Liver (tissue), 9 donors: ENCODE results near the gene ENOX1. TPM values are rescaled to one million over a fixed set of nuclear protein-coding genes. Genes with fewer than 3 reads are reported as not detected.

Experiments used
- DNase-seq: peaks from one replicate; pipeline ENCODE4 v3.0.0-alpha.2; 2017; ENCODE audit warnings: low spot score
- H3K27ac ChIP-seq, 2 donors: one replicate each; pipeline ENCODE4 v1.7.0; 2013; ENCODE audit warnings: inconsistent platforms in 2 of 2, low read length in 2 of 2, control low read depth in 1 of 2, low read depth in 1 of 2, mild to moderate bottlenecking in 1 of 2
- H3K27me3 ChIP-seq, 4 donors: one replicate each; pipeline versions ENCODE4 v1.6.1 to v1.7.0; 2013; ENCODE audit warnings: low read length in 3 of 4, inconsistent platforms in 1 of 4, mild to moderate bottlenecking in 1 of 4, moderate library complexity in 1 of 4; ENCODE audit not compliant: control insufficient read depth in 4 of 4, insufficient read depth in 4 of 4
- H3K36me3 ChIP-seq, 4 donors: one replicate each; pipeline versions ENCODE4 v1.6.1 to v1.7.0; 2013; ENCODE audit warnings: low read length in 3 of 4, mild to moderate bottlenecking in 3 of 4, low read depth in 1 of 4, moderate library complexity in 1 of 4; ENCODE audit not compliant: control insufficient read depth in 4 of 4, insufficient read depth in 3 of 4
- H3K4me1 ChIP-seq, 4 donors: one replicate each; pipeline versions ENCODE4 v1.6.1 to v1.7.0; 2013; ENCODE audit warnings: low read length in 3 of 4, mild to moderate bottlenecking in 3 of 4, moderate library complexity in 1 of 4; ENCODE audit not compliant: control insufficient read depth in 4 of 4, insufficient read depth in 4 of 4
- H3K4me3 ChIP-seq, 3 donors: one replicate each; pipeline versions ENCODE4 v1.6.1 to v1.7.0; 2013; ENCODE audit warnings: low read length in 3 of 3, control low read depth in 1 of 3, low read depth in 1 of 3, mild to moderate bottlenecking in 1 of 3
- H3K9ac ChIP-seq, 2 donors: one replicate each; pipeline ENCODE4 v1.7.0; 2013; ENCODE audit warnings: low read length in 2 of 2, mild to moderate bottlenecking in 2 of 2, moderate library complexity in 2 of 2, control low read depth in 1 of 2, low read depth in 1 of 2
- H3K9me3 ChIP-seq, 4 donors: one replicate each; pipeline versions ENCODE4 v1.6.1 to v1.7.0; 2013; ENCODE audit warnings: low read length in 3 of 4; ENCODE audit not compliant: control insufficient read depth in 4 of 4
- ATF3 ChIP-seq: IDR thresholded peaks from 2 replicates; pipeline ENCODE4 v1.6.1; 2016; ENCODE audit warnings: antibody characterized with exemption
- EGR1 ChIP-seq, 2 donors: IDR thresholded peaks; 2 replicates each; pipeline ENCODE4 v1.6.1; 2016 to 2018; ENCODE audit warnings: antibody characterized with exemption in 2 of 2, low read depth in 2 of 2
- FOXA1 ChIP-seq: IDR thresholded peaks from 2 replicates; pipeline ENCODE4 v1.6.1; 2016; ENCODE audit warnings: antibody characterized with exemption
- FOXA2 ChIP-seq: IDR thresholded peaks from 2 replicates; pipeline ENCODE4 v1.6.1; 2016; ENCODE audit warnings: antibody characterized with exemption
- GABPA ChIP-seq, 2 donors: IDR thresholded peaks in 1 of 2; conservative IDR thresholded peaks in 1 of 2; 2 replicates each; pipeline ENCODE4 v1.6.1; 2016; ENCODE audit warnings: antibody characterized with exemption in 2 of 2, mild to moderate bottlenecking in 1 of 2, moderate library complexity in 1 of 2
- HNF4A ChIP-seq, 2 donors: conservative IDR thresholded peaks; 2 replicates each; pipeline ENCODE4 v1.6.1; 2016; ENCODE audit warnings: antibody characterized with exemption in 2 of 2, mild to moderate bottlenecking in 2 of 2
- HNF4G ChIP-seq: IDR thresholded peaks from 2 replicates; pipeline ENCODE4 v1.6.1; 2016; ENCODE audit warnings: antibody characterized with exemption
- JUND ChIP-seq, 2 donors: IDR thresholded peaks; 2 replicates each; pipeline ENCODE4 v1.6.1; 2016; ENCODE audit warnings: antibody characterized with exemption in 2 of 2
- NR2F2 ChIP-seq: IDR thresholded peaks from 2 replicates; pipeline ENCODE4 v1.6.1; 2016; ENCODE audit warnings: antibody characterized with exemption
- RAD21 ChIP-seq, 2 donors: IDR thresholded peaks; 2 replicates each; pipeline ENCODE4 v1.6.1; 2016; ENCODE audit warnings: antibody characterized with exemption in 2 of 2, mild to moderate bottlenecking in 2 of 2
- RXRA ChIP-seq, 2 donors: IDR thresholded peaks; 2 replicates each; pipeline ENCODE4 v1.6.1; 2017 to 2018; ENCODE audit warnings: antibody characterized with exemption in 2 of 2, mild to moderate bottlenecking in 1 of 2
- SP1 ChIP-seq: IDR thresholded peaks from 2 replicates; pipeline ENCODE4 v1.6.1; 2018; ENCODE audit warnings: antibody characterized with exemption, mild to moderate bottlenecking
- TAF1 ChIP-seq: conservative IDR thresholded peaks from 2 replicates; pipeline ENCODE4 v1.6.1; 2016; ENCODE audit warnings: antibody characterized with exemption, mild to moderate bottlenecking
- YY1 ChIP-seq: IDR thresholded peaks from 2 replicates; pipeline ENCODE4 v1.6.1; 2016; ENCODE audit warnings: antibody characterized with exemption, mild to moderate bottlenecking
- ZBTB33 ChIP-seq: IDR thresholded peaks from 2 replicates; pipeline ENCODE4 v1.6.1; 2016; ENCODE audit warnings: antibody characterized with exemption
- WGBS: extraction: QIAGEN DNeasy Blood & Tissue Kit; methylation state at CpG from one replicate; pipeline ENCODE4 v1.1.7; 2013; 5-methylcytosine and 5-hydroxymethylcytosine counted together
- polyA plus RNA-seq, 2 donors: library from polyadenylated mRNA; stranded (reverse) in 1 of 2; unstranded in 1 of 2; fragments of 200-250 nt in 1 of 2; fragments of >200 nt in 1 of 2; fragmentation: Nextera tagmentation in 1 of 2; extraction: Ambion mirVana in 1 of 2; gene quantifications; one replicate each; pipeline versions ENCODE4 v1.2.1 to v1.2.3, GENCODE V29; 2013 to 2015
- total RNA-seq, 2 donors: library from RNA; depleted of rRNA; stranded (reverse); fragments of >200 nt; gene quantifications; one replicate each; pipeline ENCODE4 v1.2.3, GENCODE V29; 2014
- TF ChIP-seq, protein P1 (sequence below): IDR thresholded peaks from 2 replicates; pipeline ENCODE4 v1.6.1; 2016; ENCODE audit warnings: antibody characterized with exemption
- donor health status: healthy.
- donor health status: healthy.
- donor health status: healthy.
- donor health status: healthy.
- donor health status: healthy.

ENOX1 gene
- total and polyA plus RNA-seq, 4 donors = 0.02 to 0.33 (median 0.08) TPM; not detected in 1

- TF ChIP-seq GABPA (IDR thresholded peaks at IDR 0.05 in 1 of 2, conservative IDR thresholded peaks at IDR 0.05 in 1 of 2) = no peak
- no peak for TF ChIP-seq RXRA (IDR thresholded peaks at IDR 0.05)
- no peak for TF ChIP-seq FOXA2
- no peak for TF ChIP-seq ATF3
- TF ChIP-seq, protein P1, sequence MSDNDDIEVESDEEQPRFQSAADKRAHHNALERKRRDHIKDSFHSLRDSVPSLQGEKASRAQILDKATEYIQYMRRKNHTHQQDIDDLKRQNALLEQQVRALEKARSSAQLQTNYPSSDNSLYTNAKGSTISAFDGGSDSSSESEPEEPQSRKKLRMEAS = no peak
- TF ChIP-seq HNF4G = no peak
- TF ChIP-seq HNF4A (conservative IDR thresholded peaks at IDR 0.05) = no peak
- TF ChIP-seq JUND (IDR thresholded peaks at IDR 0.05) = no peak
These were observed 134.0 kb downstream of the ENOX1 start (continued) for GRCh38 chr13:43652760-43653159.

GRCh38 chr13:43650882-43651281 lies 135.9 kb downstream of the ENOX1 start:
- TF ChIP-seq GABPA (IDR thresholded peaks at IDR 0.05 in 1 of 2, conservative IDR thresholded peaks at IDR 0.05 in 1 of 2) = no peak
- TF ChIP-seq YY1 = no peak
- TF ChIP-seq TAF1 = no peak
- WGBS = 88% methylated on average over 4 of the region's 4 CpGs
- no peaks in the 10 kb centered on the region for H3K9me3 ChIP-seq
- DNase-seq = no peak
- H3K4me1 ChIP-seq = no peaks in the 10 kb centered on the region
- H3K36me3 ChIP-seq = no peaks in the 10 kb centered on the region
- H3K27me3 ChIP-seq = no peaks in the 10 kb centered on the region
- H3K9ac ChIP-seq = no peak overlapping the region
- no peak overlapping the region for H3K27ac ChIP-seq
- H3K4me3 ChIP-seq = no peak overlapping the region

GRCh38 chr13:43648733-43649132 lies 138.0 kb downstream of the ENOX1 start:
- Histone ChIP-seq H3K9ac (no peak overlapping the region), H3K36me3 (no peaks in the 10 kb centered on the region), H3K27me3 (no peaks in the 10 kb centered on the region), H3K4me1 (no peaks in the 10 kb centered on the region), H3K9me3 (no peaks in the 10 kb centered on the region), H3K4me3 (no peak overlapping the region), H3K27ac (no peak overlapping the region)
- 80% methylated on average over 5 of the region's 5 CpGs for WGBS
- no peak for DNase-seq
- TF ChIP-seq HNF4A (conservative IDR thresholded peaks at IDR 0.05) (no peak), YY1 (no peak), GABPA (IDR thresholded peaks at IDR 0.05 in 1 of 2, conservative IDR thresholded peaks at IDR 0.05 in 1 of 2) (no peak), EGR1 (IDR thresholded peaks at IDR 0.05; ENCODE audit: low read depth in 2 of 2) (no peak), HNF4G (no peak)

DNA sequence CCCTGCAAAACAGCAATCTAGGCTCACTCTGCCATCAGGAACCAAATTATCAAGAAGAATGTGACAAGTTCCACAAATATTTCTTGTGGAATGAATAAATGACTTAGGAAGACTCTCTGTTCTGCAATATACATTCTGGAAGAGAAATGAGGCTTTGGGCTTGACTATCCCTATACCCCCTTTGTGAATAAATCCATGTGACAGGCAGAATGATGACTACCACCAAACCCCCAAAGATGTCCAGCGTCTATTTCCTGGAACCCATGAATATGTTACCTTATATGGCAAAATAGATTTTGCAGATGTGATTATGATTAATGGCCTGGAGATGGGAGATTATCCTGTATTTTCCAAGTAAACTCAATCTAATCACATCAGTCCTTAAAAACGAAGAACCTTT lies 139.3 kb downstream of the ENOX1 start:
- Histone ChIP-seq H3K27ac (no peak overlapping the region), H3K9ac (no peak overlapping the region), H3K9me3 (no peaks in the 10 kb centered on the region), H3K4me3 (no peak overlapping the region), H3K4me1 (no peaks in the 10 kb centered on the region), H3K27me3 (no peaks in the 10 kb centered on the region), H3K36me3 (no peaks in the 10 kb centered on the region)
- TF ChIP-seq ATF3 = no peak
- 42% methylated on average over 2 of the region's 2 CpGs for WGBS
- DNase-seq = no peak

DNA sequence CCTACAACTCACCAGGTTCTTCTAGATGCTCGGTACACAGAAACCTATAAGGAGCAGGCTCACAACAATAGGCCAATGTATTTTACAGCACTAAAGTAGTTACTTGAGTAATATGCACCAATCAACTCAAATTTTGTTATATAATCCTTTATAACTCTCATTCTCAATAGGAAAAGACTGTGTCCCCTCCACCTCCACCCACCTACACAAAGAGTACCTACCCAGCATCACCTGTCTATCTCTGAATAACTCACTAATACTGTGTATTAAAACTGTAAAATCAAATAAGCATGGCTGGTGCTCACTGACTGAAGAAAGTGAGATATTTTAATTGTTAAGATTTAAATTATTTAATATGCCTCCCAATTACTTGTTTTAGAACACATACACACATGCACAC lies 146.3 kb downstream of the ENOX1 start:
- TF ChIP-seq YY1 (no peak), FOXA2 (no peak), SP1 (no peak), RXRA (IDR thresholded peaks at IDR 0.05) (no peak), RAD21 (IDR thresholded peaks at IDR 0.05) (no peak), GABPA (IDR thresholded peaks at IDR 0.05 in 1 of 2, conservative IDR thresholded peaks at IDR 0.05 in 1 of 2) (no peak), JUND (IDR thresholded peaks at IDR 0.05) (no peak), ATF3 (no peak), EGR1 (IDR thresholded peaks at IDR 0.05; ENCODE audit: low read depth in 2 of 2) (no peak), ZBTB33 (no peak), NR2F2 (no peak), HNF4G (no peak), FOXA1 (no peak)
- TF ChIP-seq, protein P1 = no peak
- 83% methylated on average over 1 of the region's 1 CpG for WGBS
- H3K27ac ChIP-seq = no peak overlapping the region

More for the DNA sequence above, 146.3 kb downstream of the ENOX1 start:
- no peaks in the 10 kb centered on the region for H3K9me3 ChIP-seq
- H3K27me3 ChIP-seq = no peaks in the 10 kb centered on the region
- no peak for DNase-seq
- H3K36me3 ChIP-seq = no peaks in the 10 kb centered on the region
- no peak overlapping the region for H3K4me3 ChIP-seq
- H3K4me1 ChIP-seq = no peaks in the 10 kb centered on the region
- H3K9ac ChIP-seq = no peak overlapping the region
